Breast epithelium (tissue), 4 donors: ENCODE data around the gene ELMOD3. TPM values are rescaled to one million over a fixed set of nuclear protein-coding genes. Genes with fewer than 3 reads are reported as not detected.
A peak's percentile ranks its signal among the peaks of the same experiment; 100 is the strongest.
"Not testable (repeated sequence)": the region's sequence is repeated elsewhere in the genome, so short reads cannot be mapped to it uniquely, and the experiment has no call there.

ENCODE experiments used
- DNase-seq, 2 donors: peaks; one replicate each; pipeline ENCODE4 v3.0.0-alpha.2; 2019; ENCODE audit warnings: low spot score in 2 of 2
- H3K27ac ChIP-seq, 2 donors: fragments of 200-600 bp; sonication (generic) in 1 of 2; one replicate each; pipeline ENCODE4 v1.5.1; 2016 to 2019; ENCODE audit warnings: mild to moderate bottlenecking in 1 of 2
- H3K27me3 ChIP-seq, 2 donors: fragments of 200-600 bp; sonication (generic) in 1 of 2; one replicate each; pipeline versions ENCODE4 v1.5.1 to v1.6.0; 2017 to 2019; ENCODE audit warnings: control low read depth in 1 of 2, mild to moderate bottlenecking in 1 of 2
- H3K36me3 ChIP-seq: fragments of 200-600 bp; one replicate; pipeline ENCODE4 v1.5.1; 2019
- H3K4me1 ChIP-seq, 2 donors: fragments of 200-600 bp; sonication (generic); one replicate each; pipeline ENCODE4 v1.5.1; 2016 to 2019; ENCODE audit warnings: control low read depth in 1 of 2
- H3K4me3 ChIP-seq, 3 donors: fragments of 200-600 bp; sonication (generic); 1 replicate in 2 of 3; 2 replicates in 1 of 3; pipeline ENCODE4 v1.5.1; 2016 to 2019; ENCODE audit warnings: mild to moderate bottlenecking in 3 of 3, moderate library complexity in 2 of 3
- H3K9me3 ChIP-seq, 2 donors: fragments of 200-600 bp; sonication (generic) in 1 of 2; one replicate each; pipeline ENCODE4 v1.5.1; 2016 to 2019; ENCODE audit warnings: control low read depth in 1 of 2
- POLR2A ChIP-seq: fragments of 450-650 bp; IDR thresholded peaks from one replicate; pipeline ENCODE4 v1.6.1; 2016; ENCODE audit warnings: antibody characterized with exemption, mild to moderate bottlenecking, moderate library complexity
- POLR2AphosphoS5 ChIP-seq, 3 donors: sonication (generic); formaldehyde crosslinking; IDR thresholded peaks; one replicate each; pipeline ENCODE4 v1.6.1; 2017; ENCODE audit warnings: antibody characterized with exemption in 3 of 3
- intact Hi-C: fragments of 100-400 bp; cut with DNase I; formaldehyde crosslinking; loops from one replicate; pipeline ENCODE4 v1.15.1; 2023; ENCODE audit warnings: low total_unique reads
- total RNA-seq, 3 donors: library from RNA; depleted of rRNA; stranded (reverse); fragments of >200 nt; gene quantifications; one replicate each; pipeline ENCODE4 v1.1.0, GENCODE V29; 2016
- TF ChIP-seq, protein P1 (sequence below), 3 donors: fragments of 450-650 bp; IDR thresholded peaks; one replicate each; pipeline ENCODE4 v1.5.1; 2016 to 2017; ENCODE audit warnings: antibody characterized with exemption in 3 of 3, mild to moderate bottlenecking in 3 of 3, moderate library complexity in 3 of 3

Gene ELMOD3
- total RNA-seq, 3 donors from 2014 or later, result 42.9 to 149 (median 47.0) TPM

DNA sequence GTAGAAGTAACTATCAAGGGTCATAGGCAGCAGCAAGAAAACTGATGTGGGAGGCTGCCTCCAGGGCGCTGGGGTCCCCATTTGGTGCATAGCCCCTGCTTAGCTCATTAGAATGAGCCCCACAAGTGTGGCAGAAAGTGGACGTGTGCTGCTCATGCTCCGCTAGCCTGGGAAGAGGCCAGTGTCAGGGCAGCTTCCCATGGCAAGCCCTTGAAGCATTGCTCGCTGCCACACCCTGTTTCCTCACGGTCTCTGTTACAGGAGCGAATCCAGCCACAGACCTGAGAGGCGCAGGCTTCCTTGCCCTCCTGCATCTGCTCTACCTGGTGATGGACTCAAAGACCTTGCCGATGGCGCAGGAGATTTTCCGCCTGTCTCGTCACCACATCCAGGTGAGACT lies 22.5 kb downstream of the ELMOD3 start:
- Histone ChIP-seq H3K27ac (no peak overlapping the region), H3K9me3 (no peaks in the 10 kb centered on the region), H3K36me3 (no peaks in the 10 kb centered on the region), H3K4me3 (no peak overlapping the region), H3K4me1 (no peaks in the 10 kb centered on the region), H3K27me3 (no peaks in the 10 kb centered on the region)
- TF ChIP-seq, protein P1, sequence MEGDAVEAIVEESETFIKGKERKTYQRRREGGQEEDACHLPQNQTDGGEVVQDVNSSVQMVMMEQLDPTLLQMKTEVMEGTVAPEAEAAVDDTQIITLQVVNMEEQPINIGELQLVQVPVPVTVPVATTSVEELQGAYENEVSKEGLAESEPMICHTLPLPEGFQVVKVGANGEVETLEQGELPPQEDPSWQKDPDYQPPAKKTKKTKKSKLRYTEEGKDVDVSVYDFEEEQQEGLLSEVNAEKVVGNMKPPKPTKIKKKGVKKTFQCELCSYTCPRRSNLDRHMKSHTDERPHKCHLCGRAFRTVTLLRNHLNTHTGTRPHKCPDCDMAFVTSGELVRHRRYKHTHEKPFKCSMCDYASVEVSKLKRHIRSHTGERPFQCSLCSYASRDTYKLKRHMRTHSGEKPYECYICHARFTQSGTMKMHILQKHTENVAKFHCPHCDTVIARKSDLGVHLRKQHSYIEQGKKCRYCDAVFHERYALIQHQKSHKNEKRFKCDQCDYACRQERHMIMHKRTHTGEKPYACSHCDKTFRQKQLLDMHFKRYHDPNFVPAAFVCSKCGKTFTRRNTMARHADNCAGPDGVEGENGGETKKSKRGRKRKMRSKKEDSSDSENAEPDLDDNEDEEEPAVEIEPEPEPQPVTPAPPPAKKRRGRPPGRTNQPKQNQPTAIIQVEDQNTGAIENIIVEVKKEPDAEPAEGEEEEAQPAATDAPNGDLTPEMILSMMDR (IDR thresholded peaks at IDR 0.05), result no peak
- intact Hi-C loops, result no loop called here
- no peak for DNase-seq

DNA sequence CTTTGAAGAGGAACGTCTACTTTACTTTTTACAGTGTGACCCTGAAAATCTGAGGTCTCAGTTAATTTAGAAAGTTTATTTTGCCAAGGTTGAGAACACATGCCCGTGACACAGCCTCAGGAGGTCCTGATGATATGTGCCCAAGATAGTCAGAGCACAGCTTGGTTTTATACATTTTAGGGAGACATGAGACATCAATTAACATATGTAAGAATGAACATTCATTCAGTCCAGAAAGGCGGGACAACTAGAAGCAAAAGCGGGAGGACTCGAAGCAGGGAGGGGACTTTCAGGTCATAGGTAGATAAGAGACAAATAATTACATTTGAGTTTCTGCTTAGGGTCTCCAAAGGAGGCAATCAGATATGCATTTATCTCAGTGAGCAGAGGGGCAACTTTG lies 23.7 kb downstream of the ELMOD3 start:
- TF ChIP-seq POLR2A (no peak), POLR2AphosphoS5 (IDR thresholded peaks at IDR 0.05) (no peak)
- TF ChIP-seq, protein P1 (IDR thresholded peaks at IDR 0.05), result no peak
- no peak for DNase-seq
- Histone ChIP-seq H3K4me1 (no peaks in the 10 kb centered on the region), H3K27ac (no peak overlapping the region), H3K27me3 (no peaks in the 10 kb centered on the region), H3K9me3 (no peaks in the 10 kb centered on the region), H3K4me3 (no peak overlapping the region), H3K36me3 (no peaks in the 10 kb centered on the region)
- intact Hi-C loops, result no loop called here

DNA sequence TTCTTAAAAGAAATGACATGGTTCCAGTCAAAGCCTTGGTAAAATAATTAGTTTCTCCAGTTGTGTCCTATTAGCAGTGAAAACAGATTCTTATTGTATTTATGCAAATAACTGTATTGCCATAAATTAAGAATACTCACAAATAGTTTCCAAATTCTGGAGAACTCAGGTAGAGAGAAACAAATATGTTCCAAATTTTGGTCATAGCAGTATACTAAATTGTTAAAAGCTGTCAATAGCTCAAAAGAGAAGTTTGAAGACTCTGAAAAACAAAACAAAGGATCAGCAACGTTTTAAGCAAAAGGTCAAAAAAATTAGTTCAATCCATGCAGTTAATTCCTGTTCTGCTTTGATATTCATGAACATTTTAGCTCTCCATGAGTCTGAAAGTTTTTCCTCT lies 25.5 kb downstream of the ELMOD3 start:
- intact Hi-C loops, result no loop called here
- Histone ChIP-seq H3K27ac (no peak overlapping the region), H3K4me3 (no peak overlapping the region), H3K27me3 (no peaks in the 10 kb centered on the region), H3K36me3 (no peaks in the 10 kb centered on the region), H3K9me3 (no peaks in the 10 kb centered on the region), H3K4me1 (no peaks in the 10 kb centered on the region)
- DNase-seq, result no peak
- TF ChIP-seq POLR2AphosphoS5 (IDR thresholded peaks at IDR 0.05) (no peak), POLR2A (no peak)
- TF ChIP-seq, protein P1 (IDR thresholded peaks at IDR 0.05), result no peak

DNA sequence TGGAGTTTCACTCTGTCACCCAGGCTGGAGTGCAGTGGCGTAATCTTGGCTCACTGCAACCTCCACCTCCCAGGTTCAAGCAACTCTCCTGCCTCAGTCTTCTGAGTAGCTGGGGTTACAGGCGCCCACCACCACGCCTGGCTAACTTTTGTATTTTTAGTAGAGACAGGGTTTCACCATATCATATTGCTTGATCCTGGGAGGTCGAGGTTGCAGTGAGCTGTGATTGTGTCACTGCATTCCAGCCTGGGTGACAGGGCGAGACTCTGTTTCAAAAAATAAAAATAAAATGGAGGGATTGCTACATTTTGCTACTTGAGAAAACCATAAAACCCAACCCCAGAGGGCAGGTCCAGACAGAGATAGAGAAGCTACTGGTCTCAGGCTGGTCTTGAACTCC lies 28.6 kb downstream of the ELMOD3 start:
- peak in 1 of 2 donors; percentile 20 for DNase-seq
- H3K4me1 ChIP-seq, H3K27ac ChIP-seq, H3K27me3 ChIP-seq, H3K9me3 ChIP-seq, H3K36me3 ChIP-seq, H3K4me3 ChIP-seq, intact Hi-C loops: not testable (repeated sequence)

DNA sequence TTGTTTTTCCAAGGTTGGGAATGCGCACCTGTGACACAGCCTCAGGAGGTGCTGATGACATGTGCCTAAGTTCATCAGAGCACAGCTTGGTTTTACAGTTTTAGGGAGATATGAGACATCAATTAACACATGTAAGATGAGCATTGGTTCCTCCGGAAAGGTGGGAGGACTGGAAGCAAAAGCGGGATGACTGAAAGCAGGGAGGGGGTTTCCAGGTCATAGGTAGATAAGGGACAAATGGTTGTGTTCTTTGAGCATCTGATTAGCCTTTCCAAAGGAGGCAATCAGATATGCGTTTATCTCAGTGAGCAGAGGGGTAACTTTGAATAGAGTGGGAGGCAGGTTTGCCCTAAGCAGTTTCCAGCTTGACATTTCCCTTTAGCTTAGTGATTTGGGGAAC lies 29.3 kb downstream of the ELMOD3 start:
- H3K27ac ChIP-seq, result no peak overlapping the region
- intact Hi-C loops, result no loop called here
- TF ChIP-seq, protein P1 (IDR thresholded peaks at IDR 0.05), result no peak
- TF ChIP-seq POLR2A (no peak), POLR2AphosphoS5 (IDR thresholded peaks at IDR 0.05) (no peak)
- no peaks in the 10 kb centered on the region for H3K9me3 ChIP-seq
- peaks cover 3% of the 10 kb centered on the region for H3K36me3 ChIP-seq
- DNase-seq, result no peak
- no peaks in the 10 kb centered on the region for H3K27me3 ChIP-seq
- no peak overlapping the region for H3K4me3 ChIP-seq
- no peaks in the 10 kb centered on the region for H3K4me1 ChIP-seq

DNA sequence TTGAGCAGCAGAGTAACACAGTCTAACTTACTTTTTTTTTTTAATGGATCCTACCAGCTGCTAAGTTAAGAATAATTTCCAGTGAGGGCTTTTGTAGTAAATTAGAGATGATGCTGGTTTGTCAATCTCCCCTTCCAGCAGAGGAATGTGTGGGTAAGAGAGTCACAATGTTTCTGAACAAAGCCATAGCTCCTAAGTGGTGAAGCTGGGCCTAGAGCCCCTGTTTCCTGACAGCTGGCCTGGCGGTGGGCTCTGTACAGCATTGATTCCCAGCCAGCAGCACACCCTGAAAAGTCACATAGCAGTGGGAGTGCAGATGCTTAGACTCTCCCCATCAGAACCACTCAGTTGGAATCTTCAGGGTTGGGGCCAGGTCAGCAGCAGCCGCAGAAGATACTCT lies 31.2 kb downstream of the ELMOD3 start:
- no peak for DNase-seq

More for the DNA sequence above, 31.2 kb downstream of the ELMOD3 start:
- Histone ChIP-seq H3K4me3 (no peak overlapping the region), H3K27ac (no peak overlapping the region), H3K36me3 (peaks cover 8% of the 10 kb centered on the region), H3K27me3 (no peaks in the 10 kb centered on the region), H3K9me3 (no peaks in the 10 kb centered on the region), H3K4me1 (no peaks in the 10 kb centered on the region)
- intact Hi-C loops, result no loop called here
- TF ChIP-seq, protein P1 (IDR thresholded peaks at IDR 0.05), result no peak
- no peak for TF ChIP-seq POLR2A
- TF ChIP-seq POLR2AphosphoS5 (IDR thresholded peaks at IDR 0.05), result no peak
